Measurements from ENCODE around the gene POU2F2.

Gene POU2F2

DNA sequence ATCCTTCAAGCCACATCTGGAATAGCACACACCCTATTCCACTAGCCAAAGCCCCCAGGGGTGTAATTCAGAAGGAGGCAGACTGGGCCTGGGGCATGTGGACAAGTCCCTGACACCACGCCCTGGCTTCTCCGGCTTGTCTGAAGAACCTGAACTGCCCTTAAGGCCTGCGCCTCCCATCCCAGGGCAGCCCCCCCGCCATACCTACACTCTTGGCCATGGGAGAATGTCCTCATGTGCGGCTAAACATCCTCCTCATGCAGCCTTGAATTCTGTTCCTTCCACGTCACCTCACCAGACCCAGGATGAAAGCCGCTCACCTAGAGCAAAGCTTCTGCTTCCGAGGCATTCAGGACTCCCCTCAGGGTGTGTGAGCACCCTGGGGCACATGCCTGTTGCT lies 24.3 kb upstream of the POU2F2 start:
- peak in 1 of 10 donors; percentile 10 for DNase-seq

GRCh38 chr19:42155796-42156195 lies 23.6 kb upstream of the POU2F2 start:
- DNase-seq, result peak in 1 of 10 donors; percentile 43
- intact Hi-C loops (cut with DNase I), result no loop called here

More for the DNA sequence above, 24.3 kb upstream of the POU2F2 start:
- intact Hi-C loops (cut with DNase I), result no loop called here

DNA sequence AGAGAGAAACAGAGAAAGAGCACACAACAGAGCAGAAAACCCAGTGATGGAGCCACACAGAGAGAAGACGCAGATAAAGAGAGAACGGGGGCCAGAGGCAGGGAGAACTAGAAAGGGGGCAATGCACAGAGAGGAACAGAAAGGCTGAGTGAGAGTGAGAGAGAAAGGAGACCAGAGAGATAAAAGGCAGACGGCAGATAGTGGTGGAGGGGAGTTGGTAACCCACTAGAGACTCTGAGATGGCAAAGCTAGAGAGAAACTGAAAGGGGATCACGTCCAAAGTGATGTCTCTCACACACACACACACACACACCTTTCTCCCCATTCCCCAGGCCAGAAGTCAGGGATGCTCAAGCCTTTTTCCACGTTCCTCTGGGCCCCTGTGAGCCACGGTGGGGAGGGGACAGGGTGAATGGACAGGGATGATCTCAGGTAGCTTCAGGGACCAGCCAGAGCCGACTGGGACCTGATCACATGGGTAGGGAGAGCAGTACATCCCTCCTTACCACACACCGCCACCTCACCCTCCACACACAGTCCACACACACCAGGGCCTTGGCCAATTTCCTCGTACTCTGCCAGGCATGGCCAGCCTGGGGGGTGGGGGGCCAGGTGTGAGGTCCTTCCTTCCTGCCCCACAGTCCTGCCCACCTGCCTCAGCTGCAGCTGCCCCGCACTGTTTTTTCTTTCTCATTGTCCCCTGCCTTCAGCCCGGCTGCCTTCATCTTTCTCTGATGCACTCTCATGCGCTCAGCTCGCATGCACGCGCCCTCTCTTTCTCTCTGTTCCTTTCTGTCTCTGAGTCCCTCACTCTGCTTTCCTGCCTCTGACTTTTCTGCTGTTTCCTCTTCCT lies 22.5 kb upstream of the POU2F2 start:
- peak in 1 of 10 donors; percentile 67 for DNase-seq
- intact Hi-C loops (cut with DNase I), result no loop called here

- intact Hi-C loops (cut with DNase I), result no loop called here
Observed at GRCh38 chr19:42153672-42154433, 21.6 kb upstream of the POU2F2 start.

DNA sequence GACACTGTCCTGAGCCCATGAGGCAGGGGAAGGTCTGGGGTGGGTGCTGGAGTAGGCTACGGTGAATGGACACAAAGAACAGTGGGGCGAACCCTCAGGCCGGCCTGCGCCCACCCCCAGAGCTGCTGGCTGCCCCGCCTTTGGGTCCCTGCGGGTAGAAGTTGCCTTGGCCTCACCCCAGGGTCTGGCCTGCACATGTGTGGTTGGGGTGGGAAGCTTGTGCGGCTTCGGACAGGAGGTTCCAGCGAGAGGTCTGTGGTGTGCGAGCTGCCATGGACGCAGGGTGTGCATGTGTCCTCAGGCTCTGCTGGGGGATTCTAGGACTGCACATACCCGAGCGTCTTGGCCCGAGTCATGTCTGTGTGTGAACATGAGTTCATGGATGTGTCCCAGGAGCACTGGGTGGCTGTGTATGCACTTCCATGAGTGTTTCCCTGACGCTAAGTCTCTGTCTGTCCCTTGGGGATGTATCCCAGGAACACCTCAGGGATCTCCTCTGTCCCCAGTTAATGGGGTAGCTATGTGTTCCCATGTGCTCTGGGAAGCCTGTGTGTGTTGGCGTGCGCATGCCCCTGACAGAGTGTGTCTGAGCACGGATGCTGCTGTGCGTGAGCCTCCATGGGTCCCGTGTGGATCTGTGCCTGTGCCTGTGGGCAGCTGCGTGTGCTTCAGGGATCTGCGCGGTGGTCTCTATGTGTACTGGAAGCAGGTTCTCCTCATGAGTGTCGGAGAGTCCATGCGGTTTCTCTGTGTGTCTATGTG lies 20.8 kb upstream of the POU2F2 start:
- intact Hi-C loops (cut with DNase I), result no loop called here
- DNase-seq, result peak in 1 of 10 donors; percentile 82

More at GRCh38 chr19:42153672-42154433, 21.6 kb upstream of the POU2F2 start:
- DNase-seq, result no peak

GRCh38 chr19:42151782-42152684 lies 19.8 kb upstream of the POU2F2 start:
- intact Hi-C loops (cut with DNase I), result no loop called here
- DNase-seq, result peak in 1 of 10 donors; percentile 43

- DNase-seq, result peak in 1 of 10 donors; percentile 52
- intact Hi-C loops (cut with DNase I), result no loop called here
Observed at GRCh38 chr19:42150911-42151361, 18.7 kb upstream of the POU2F2 start.

GRCh38 chr19:42150364-42150763 lies 18.1 kb upstream of the POU2F2 start:
- intact Hi-C loops (cut with DNase I), result no loop called here
- no peak for DNase-seq

DNA sequence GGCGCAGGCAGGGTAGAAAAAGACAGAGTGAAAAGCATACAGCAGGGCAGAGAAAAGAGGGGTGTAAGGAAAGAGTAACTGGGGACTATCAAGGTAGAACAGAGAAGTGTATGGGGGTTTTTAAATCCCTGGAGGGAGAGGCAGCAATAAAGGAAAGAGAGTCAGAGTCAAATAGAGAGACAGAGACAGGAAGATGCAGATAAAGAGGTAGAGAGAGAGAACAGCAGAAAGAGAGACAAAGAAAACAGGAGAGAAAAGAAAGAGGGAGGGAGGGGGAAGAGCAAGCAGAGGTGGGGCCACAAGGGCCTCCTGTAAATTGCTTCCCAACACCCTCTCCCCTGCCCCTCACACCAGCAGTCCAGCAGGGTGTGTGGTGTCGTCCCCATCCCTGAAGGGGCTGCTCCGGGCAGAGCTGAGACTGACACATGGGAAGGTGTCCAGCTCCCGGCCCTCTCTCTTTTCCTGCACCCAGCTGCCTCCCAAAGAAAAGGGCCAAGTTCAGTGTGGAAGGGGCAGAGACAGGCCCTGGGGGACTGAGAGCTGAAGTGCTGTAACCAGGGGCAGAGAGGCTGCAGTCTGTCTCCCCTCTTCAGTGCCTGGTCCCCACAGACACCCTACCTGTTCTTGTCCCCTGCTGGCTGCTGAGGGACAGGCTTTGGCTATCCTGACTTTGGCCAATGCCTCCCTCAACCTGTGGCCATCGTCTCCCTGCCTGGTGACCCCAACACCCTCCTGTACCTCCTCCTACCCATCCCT lies 17.4 kb upstream of the POU2F2 start:
- intact Hi-C loops (cut with DNase I), result no loop called here
- peak in 1 of 10 donors; percentile 67 for DNase-seq

DNA sequence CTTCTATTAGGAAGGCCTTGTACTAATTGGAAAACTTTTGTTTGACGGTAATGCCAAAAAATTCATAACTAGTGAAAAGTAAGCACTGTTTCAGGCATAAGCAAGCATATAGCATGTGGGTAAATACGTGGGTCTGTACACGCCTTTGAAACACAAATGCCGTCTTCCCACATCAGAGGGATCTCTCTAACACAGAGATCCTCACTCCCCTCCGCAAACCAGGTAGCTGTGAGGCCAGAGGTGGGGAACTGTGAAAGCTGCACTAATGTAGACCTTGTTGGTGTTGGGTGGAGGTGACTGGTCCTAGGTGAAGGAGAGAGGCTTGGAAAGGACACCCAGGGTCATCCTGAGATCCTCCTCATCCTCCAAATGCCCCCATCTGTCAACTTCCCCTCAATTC lies 16.0 kb upstream of the POU2F2 start:
- DNase-seq, result no peak
- intact Hi-C loops (cut with DNase I), result no loop called here

DNA sequence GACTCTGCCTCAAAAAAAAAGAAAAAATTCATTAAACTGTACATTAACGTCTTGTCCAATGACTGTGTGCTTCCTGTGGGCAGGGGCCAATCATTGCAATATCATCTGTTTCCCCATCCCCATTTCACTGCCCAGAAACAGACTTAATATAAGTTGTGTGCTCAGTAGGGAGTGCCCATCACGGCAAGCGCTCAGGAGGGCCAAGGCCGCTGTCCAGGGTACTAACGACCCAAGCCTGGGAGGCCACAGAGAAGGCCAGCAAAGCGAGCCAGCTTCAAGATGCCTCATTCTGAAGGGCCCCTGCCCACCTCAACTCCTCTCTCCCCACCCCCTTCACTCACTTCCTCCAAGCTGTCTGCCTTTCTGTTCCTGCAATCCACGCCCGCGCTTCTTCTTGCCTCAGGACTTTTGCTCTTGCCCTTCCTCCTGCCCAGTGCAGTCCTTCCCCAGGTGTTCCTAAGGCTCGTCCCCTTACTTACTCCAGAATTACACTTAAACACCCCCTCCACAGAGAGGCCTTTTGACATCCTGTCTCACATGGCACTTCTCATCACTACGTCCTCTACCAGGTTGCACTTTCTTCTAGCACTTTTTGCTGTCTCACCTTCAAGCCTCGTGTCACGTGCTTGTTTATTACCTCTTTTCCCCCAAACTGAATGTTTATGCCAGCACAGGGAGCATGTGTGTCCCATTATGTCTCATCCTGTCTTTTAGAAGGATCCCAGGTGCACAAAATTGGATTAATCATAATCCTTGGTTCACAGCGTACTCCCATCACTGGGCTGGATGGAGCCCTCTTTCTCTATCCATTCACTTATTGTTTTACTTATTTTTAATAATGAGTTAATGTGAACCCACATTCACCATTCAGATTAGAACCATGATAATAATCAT lies 11.3 kb upstream of the POU2F2 start:
- peak in 1 of 10 donors; percentile 26 for DNase-seq
- intact Hi-C loops (cut with DNase I), result no loop called here

DNA sequence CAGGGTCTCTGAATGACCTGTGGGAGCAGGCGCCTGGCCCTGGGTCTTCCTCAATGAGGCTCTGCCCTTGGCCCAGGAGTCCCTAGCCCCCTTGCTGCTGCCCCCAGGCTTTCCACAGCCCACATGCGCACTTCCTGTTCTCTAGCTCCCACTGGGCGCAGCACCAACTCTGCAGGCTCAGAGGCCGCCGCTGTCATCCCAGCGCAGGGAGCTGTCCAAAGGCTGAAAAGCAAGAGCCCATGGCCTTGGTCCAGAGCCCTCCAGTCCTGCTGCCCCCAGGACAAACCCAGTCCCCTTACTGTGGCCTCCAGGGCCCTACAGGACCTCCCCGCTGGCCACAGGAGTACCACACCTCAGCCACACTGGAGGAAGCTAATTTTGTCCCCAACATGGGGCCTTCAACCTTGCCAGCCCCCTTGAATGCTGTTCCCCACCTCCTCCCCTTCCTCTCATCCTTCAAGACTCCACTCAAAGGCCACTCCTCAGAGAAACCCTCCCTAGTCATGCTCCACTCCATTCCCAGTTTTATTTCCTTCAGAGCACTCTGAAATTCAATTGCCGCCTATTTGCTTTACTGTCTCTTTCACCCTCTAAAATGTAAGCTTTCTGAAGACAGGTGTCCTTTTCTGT lies 8.0 kb upstream of the POU2F2 start:
- peak in 3 of 10 donors; percentile 6 to 87 (median 34) for DNase-seq
- intact Hi-C loops (cut with DNase I), result no loop called here

DNA sequence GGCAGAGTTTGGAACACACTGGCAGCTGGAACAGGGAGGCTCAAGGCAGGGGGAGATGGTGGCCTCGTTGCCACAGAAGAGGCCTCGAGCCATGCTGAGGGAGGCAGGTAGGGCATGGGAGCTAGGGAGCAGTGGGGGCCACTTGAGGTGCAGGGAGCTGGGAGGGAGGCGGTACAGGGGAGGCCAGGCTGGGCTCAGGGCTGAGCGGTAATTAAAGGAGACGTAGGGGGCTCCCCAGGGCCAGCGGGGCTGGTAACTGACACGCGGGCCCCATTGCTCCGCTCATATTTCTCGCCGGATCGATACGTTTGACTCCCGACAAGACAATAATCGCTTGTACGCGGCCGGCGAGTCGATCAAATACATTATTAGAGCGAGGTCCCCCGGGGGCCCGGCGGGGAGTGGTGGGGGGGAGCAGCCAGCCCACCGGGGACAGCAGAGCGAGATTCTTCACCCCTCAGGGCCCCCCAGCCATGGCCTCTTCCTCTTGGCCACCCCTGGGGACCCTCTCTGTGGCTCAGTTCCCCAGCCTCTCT lies 2.4 kb upstream of the POU2F2 start:
- intact Hi-C loops (cut with DNase I), result no loop called here
- DNase-seq, result peak in 1 of 10 donors; percentile 73

DNA sequence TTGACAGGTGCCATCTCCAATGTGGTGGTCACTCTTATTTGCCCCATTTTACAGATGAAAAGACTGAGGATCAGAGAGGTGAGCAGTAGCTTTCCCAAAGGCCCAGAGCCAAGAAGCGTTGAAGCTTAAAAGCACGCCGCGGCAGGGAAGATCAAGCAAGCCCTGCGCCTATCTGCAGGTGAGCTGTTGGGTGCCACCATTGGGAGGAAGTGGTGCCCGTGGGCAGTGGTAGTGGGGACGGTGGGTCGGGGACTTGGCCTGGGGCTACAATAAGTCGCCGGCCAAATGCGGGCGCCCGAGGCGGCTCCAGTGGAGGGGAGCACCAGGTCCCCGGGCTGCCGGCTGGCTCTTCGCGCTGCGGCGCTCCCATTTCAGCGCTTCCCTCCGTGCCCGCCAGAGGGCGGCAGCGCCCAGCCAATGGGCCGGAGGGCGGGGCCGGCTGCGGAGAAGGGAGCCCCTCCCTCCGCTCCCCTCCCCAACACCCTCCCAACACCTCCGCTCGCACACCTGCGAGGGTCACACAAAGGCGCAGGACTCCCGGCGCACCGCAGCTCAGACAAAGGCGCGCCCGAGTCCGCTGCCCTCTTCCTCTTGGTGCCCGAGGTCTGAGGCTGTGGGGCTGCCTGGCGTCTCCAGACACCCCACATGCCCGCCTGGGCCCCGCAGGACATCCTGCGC lies 744 bp upstream of the POU2F2 start:
- DNase-seq, result peak; percentile 59 to 97 (median 78)
- intact Hi-C loops (cut with DNase I), result loop anchor here (1.0 to 2.0 kb wide), 2 partner anchors 44 to 51 kb away; no protein-coding TSS in a partner anchor

GRCh38 chr19:42131149-42132029 lies 857 bp downstream of the POU2F2 start:
- DNase-seq, result no peak

DNA sequence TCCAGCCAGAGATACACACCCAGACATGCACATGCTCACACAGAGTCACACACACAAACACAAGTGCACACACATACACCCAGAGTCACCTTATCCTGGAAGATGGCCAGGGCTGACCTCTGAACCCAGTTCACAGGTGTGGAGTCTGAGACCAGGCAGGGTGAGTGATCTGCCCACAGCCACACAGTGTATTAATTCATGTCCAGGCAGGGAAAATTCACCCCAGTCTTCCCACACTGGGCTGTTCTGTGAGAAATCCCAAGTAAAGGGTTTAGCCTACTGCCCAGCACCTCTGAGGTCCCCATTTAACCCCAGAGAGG lies 2.0 kb downstream of the POU2F2 start:
- intact Hi-C loops (cut with DNase I), result no loop called here
- no peak for DNase-seq

More at GRCh38 chr19:42131149-42132029, 857 bp downstream of the POU2F2 start:
- intact Hi-C loops (cut with DNase I), result loop anchor here (2.0 kb wide), 1 partner anchor 45 kb away; no protein-coding TSS in a partner anchor

Measured in posterior cingulate gyrus (tissue), 11 donors.